Central memory CD8-positive, alpha-beta T cell (primary cell): ENCODE data around the gene ERBB4.

Source experiments
- ATAC-seq: fragments of 150-1000 bp; cut with Tn5 transposase; replicated peaks from 2 replicates; pipeline ENCODE4 v1.10.0; 2022; ENCODE audit warnings: mild to moderate bottlenecking, moderate FRiP score, moderate number of reproducible peaks; ENCODE audit not compliant: poor library complexity, severe bottlenecking; ENCODE audit errors: extremely low read depth
- DNase-seq, 2 donors: peaks; one replicate each; pipeline ENCODE4 v3.0.0; 2021; ENCODE audit warnings: low spot score in 2 of 2
- H3K27ac Mint-ChIP-seq: one replicate; pipeline ENCODE4 v1.8.0; 2022; ENCODE audit warnings: low read depth, mild to moderate bottlenecking, moderate library complexity, mixed read lengths
- H3K27me3 Mint-ChIP-seq: one replicate; pipeline ENCODE4 v1.8.0; 2022; ENCODE audit warnings: mixed read lengths
- H3K36me3 Mint-ChIP-seq: one replicate; pipeline ENCODE4 v1.8.0; 2022; ENCODE audit warnings: mild to moderate bottlenecking, moderate library complexity, mixed read lengths; ENCODE audit not compliant: insufficient read depth
- H3K4me1 Mint-ChIP-seq: one replicate; pipeline ENCODE4 v1.8.0; 2022; ENCODE audit warnings: mixed read lengths
- H3K4me3 Mint-ChIP-seq: one replicate; pipeline ENCODE4 v1.8.0; 2022; ENCODE audit warnings: mild to moderate bottlenecking, moderate library complexity, mixed read lengths
- H3K9me3 Mint-ChIP-seq: one replicate; pipeline ENCODE4 v1.8.0; 2022; ENCODE audit warnings: mixed read lengths

ERBB4 gene

GRCh38 chr2:212337036-212337435 lies 201.6 kb downstream of the ERBB4 start:
- no peak for DNase-seq
- no peaks in the 10 kb centered on the region for H3K36me3 Mint-ChIP-seq
- H3K4me3 Mint-ChIP-seq: no peak overlapping the region
- no peaks in the 10 kb centered on the region for H3K27me3 Mint-ChIP-seq
- H3K9me3 Mint-ChIP-seq: peaks cover 4% of the 10 kb centered on the region
- H3K27ac Mint-ChIP-seq: no peak overlapping the region
- no peak for ATAC-seq
- H3K4me1 Mint-ChIP-seq: no peaks in the 10 kb centered on the region

DNA sequence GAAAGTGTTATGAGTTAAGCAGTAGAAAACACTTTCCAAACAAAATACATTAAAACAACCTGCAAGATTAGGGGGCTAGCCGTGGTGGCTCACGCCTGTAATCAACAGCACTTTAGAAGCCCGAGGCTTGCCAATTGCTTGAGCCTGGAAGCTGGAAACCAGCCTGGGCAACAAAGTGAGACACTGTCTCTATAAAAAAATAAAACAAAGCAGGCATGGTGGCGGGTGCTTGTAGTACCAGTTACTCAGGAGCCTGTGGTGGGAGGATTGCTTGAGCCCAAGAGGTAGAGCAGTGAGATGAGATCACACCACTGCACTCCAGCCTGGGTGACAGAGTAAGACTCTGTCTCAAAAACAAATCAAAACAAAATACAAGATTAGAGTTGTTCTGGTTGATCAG lies 208.3 kb downstream of the ERBB4 start:
- Mint-ChIP-seq H3K4me3 (no peak overlapping the region), H3K36me3 (no peaks in the 10 kb centered on the region), H3K27me3 (no peaks in the 10 kb centered on the region), H3K9me3 (peaks cover 11% of the 10 kb centered on the region), H3K27ac (no peak overlapping the region), H3K4me1 (no peaks in the 10 kb centered on the region)
- ATAC-seq (no peak), DNase-seq (no peak)

- H3K27me3 Mint-ChIP-seq: no peaks in the 10 kb centered on the region
These were observed 209.7 kb downstream of the ERBB4 start for GRCh38 chr2:212328712-212329496.

DNA sequence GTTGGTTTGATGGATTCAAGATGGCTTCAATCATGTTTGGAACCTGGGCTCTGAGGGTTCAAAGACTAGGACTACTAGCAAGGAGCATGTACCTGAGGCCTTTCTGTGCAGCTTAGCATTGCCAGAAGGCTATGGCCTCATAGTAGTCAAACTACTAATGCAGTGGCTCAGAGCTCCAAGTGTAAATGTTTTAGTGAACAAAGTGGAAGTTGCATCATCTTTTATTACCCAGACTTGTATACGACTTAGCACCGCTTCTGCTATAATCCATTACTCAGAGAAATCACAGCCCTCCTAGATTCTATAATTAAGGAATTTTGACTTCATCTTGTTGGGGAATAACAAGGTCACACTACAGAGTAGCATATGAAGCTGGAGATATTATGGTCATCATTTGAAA lies 210.5 kb downstream of the ERBB4 start:
- no peaks in the 10 kb centered on the region for H3K36me3 Mint-ChIP-seq
- DNase-seq (no peak), ATAC-seq (no peak)
- H3K9me3 Mint-ChIP-seq: peaks cover 11% of the 10 kb centered on the region
- H3K27me3 Mint-ChIP-seq: no peaks in the 10 kb centered on the region
- H3K4me3 Mint-ChIP-seq: no peak overlapping the region
- no peak overlapping the region for H3K27ac Mint-ChIP-seq
- H3K4me1 Mint-ChIP-seq: no peaks in the 10 kb centered on the region

More at GRCh38 chr2:212328712-212329496, 209.7 kb downstream of the ERBB4 start:
- ATAC-seq (no peak), DNase-seq (no peak)
- Mint-ChIP-seq H3K27ac (no peak overlapping the region), H3K4me3 (no peak overlapping the region), H3K4me1 (no peaks in the 10 kb centered on the region), H3K36me3 (no peaks in the 10 kb centered on the region), H3K9me3 (peaks cover 11% of the 10 kb centered on the region)

DNA sequence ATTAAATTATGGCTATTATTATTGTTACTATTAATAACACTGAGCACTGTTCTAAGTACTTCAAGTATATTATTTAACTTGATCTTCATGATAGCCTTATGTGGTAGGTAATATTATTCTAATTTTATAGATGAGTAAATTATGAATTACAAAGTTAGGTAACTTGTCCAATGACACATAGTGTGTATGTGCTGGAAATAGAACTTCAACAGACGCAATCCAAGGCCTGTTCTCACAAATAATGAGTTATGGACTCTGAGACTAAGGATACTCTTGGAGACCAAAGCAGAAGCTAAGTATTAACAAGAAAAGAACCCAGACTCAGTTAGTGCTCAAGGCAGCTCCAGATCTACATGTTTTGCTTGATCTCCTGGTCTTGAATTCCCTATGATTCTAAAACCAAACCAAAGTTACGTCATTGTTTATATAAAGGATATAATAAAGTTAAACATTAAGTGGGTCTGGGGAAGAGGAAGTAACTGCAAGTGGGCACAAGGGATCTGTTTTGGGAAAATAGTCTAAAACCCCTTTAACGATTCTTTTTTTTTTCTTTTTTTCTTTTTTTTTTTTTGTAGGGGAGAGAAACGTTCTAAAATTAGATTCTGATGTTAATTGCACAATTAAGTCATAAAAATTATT lies 211.3 kb downstream of the ERBB4 start:
- H3K27ac Mint-ChIP-seq: no peak overlapping the region
- ATAC-seq (no peak), DNase-seq (no peak)
- H3K27me3 Mint-ChIP-seq: no peaks in the 10 kb centered on the region
- H3K4me1 Mint-ChIP-seq: no peaks in the 10 kb centered on the region
- H3K36me3 Mint-ChIP-seq: no peaks in the 10 kb centered on the region
- peaks cover 10% of the 10 kb centered on the region for H3K9me3 Mint-ChIP-seq
- H3K4me3 Mint-ChIP-seq: no peak overlapping the region

DNA sequence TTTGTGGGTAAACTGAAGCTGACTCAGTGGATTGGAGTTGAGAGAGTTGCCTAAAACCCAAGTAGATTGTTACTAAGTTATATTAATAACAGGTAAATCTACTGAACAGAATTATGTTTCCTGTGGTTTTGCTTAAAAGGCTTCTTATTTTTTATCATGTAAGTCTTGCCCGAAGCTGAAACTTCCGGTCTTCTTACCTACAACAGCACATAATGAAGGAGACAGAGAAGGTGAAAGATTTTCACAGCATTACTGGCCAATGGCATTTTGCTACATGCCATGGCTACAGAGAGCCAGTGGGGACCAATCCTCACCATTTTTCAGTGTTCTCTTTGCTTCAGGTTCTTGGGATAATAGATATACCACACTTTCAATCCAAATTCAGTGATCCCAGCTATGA lies 220.0 kb downstream of the ERBB4 start:
- no peaks in the 10 kb centered on the region for H3K4me1 Mint-ChIP-seq
- no peak overlapping the region for H3K4me3 Mint-ChIP-seq
- H3K27me3 Mint-ChIP-seq: no peaks in the 10 kb centered on the region
- no peaks in the 10 kb centered on the region for H3K36me3 Mint-ChIP-seq
- ATAC-seq (no peak), DNase-seq (no peak)
- no peaks in the 10 kb centered on the region for H3K9me3 Mint-ChIP-seq
- H3K27ac Mint-ChIP-seq: no peak overlapping the region

DNA sequence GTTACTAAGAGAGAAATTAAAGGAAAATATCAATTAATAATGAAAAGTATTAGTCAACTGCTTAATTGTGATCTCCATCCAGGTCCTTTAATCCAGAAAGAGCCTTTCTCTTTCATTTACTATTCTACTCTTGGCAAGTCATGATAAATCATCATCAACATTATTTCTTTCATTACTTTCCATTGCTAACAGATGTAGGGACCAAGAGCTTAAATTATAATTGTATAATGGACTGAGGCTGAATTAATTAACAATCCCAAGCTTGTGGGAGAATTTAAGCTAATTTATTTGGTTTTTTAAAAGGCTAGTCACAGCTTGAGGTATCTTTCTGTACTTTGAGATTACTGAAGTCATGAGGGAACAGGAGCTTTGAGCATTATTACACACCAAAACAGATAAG lies 223.9 kb downstream of the ERBB4 start:
- Mint-ChIP-seq H3K4me1 (no peaks in the 10 kb centered on the region), H3K4me3 (no peak overlapping the region), H3K36me3 (no peaks in the 10 kb centered on the region), H3K9me3 (no peaks in the 10 kb centered on the region), H3K27me3 (no peaks in the 10 kb centered on the region), H3K27ac (no peak overlapping the region)
- no peak for ATAC-seq
- no peak for DNase-seq

DNA sequence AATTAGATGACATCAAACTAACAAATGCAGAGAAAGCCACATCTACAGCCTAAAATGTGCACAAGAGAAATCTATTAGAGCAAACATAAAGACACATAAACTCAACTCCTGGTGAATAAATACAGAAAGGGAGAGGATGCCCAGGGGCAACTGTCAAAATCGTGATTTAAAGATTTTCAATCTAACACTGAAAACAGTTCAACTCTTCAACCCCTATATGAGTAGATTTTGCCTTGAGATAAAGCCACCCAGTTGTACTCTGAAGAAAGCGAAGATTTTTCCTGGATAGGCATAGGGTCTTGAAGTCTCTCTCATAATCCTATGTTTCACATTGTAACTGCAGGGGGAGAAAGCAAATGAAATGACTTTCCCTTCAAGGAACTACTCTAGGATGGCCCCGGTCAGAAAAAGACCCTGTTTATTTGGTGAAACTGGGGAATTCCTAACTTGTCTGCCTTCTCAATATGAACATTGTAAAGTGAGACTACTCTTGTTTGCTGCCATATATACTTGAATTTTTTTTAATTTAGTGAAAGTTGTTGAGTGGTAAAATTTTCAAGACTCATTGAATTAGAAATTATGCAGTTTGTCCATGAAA lies 226.7 kb downstream of the ERBB4 start:
- DNase-seq: no peak
- Mint-ChIP-seq H3K4me3 (no peak overlapping the region), H3K27ac (no peak overlapping the region), H3K27me3 (no peaks in the 10 kb centered on the region), H3K9me3 (no peaks in the 10 kb centered on the region), H3K4me1 (no peaks in the 10 kb centered on the region), H3K36me3 (no peaks in the 10 kb centered on the region)
- ATAC-seq: no peak

GRCh38 chr2:212299943-212300342 lies 238.7 kb downstream of the ERBB4 start:
- Mint-ChIP-seq H3K36me3 (no peaks in the 10 kb centered on the region), H3K9me3 (no peaks in the 10 kb centered on the region), H3K27me3 (no peaks in the 10 kb centered on the region), H3K4me1 (no peaks in the 10 kb centered on the region), H3K4me3 (no peak overlapping the region), H3K27ac (no peak overlapping the region)
- DNase-seq (no peak), ATAC-seq (no peak)

DNA sequence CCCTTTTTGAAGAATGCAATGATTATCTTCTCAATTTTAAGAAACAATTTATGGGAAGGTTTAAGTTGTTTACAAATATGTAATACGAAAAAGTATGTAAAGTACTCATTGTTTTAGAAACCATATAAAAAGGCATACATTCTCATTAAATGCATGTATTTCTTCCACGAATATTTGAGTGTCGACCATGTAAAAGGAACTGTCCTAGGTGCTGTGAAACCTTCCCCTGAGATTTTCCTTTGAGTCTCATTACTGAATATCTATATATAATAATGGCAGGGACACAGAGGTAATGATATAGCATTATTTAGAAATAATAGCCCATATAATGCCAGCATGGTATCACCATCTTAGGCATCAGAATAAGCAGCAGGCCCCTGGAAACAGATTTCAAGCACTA lies 239.3 kb downstream of the ERBB4 start:
- H3K27ac Mint-ChIP-seq: no peak overlapping the region
- no peaks in the 10 kb centered on the region for H3K36me3 Mint-ChIP-seq
- ATAC-seq (no peak), DNase-seq (no peak)
- no peak overlapping the region for H3K4me3 Mint-ChIP-seq
- H3K9me3 Mint-ChIP-seq: no peaks in the 10 kb centered on the region
- H3K4me1 Mint-ChIP-seq: no peaks in the 10 kb centered on the region
- H3K27me3 Mint-ChIP-seq: no peaks in the 10 kb centered on the region

DNA sequence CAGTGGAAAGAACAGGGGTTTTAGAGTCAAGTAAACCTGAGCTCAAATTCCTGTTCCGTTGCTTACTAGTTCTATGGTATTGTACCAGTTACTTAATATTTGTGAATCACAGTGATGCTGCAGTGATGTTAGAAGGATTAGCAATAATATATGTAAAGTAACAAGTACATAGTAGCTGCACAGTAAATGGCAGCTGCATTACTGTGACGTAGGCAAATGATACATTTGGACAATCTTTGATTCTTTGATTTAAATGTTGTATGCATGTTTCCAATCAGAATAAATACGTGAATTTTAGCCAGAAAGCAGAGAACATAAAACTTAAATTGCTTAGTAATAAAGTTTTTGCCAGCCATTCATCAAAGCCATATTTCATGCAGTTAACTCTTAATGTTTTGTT lies 243.0 kb downstream of the ERBB4 start:
- ATAC-seq: no peak

DNA sequence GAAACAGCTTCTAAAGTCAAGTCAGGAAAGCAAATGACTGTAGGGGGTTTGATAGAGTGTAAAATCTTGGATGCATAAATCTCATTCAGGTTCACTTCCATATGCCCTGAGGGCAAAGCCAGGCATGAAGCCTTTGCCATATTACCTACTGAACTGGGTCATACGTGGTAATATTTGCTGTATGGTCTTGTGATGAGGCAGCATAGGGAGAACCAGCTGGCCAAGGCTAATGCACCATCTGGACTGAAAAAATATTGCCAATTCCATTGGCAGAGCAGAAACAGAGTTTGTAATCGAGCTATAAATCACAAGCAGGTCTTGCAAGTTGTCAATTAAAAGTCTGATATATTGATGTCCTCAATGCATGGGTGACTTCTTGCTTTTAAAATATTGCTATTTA lies 243.8 kb downstream of the ERBB4 start:
- no peaks in the 10 kb centered on the region for H3K36me3 Mint-ChIP-seq
- DNase-seq (no peak), ATAC-seq (no peak)
- H3K9me3 Mint-ChIP-seq: no peaks in the 10 kb centered on the region
- H3K27me3 Mint-ChIP-seq: no peaks in the 10 kb centered on the region
- H3K27ac Mint-ChIP-seq: no peak overlapping the region
- no peaks in the 10 kb centered on the region for H3K4me1 Mint-ChIP-seq
- no peak overlapping the region for H3K4me3 Mint-ChIP-seq

More for the DNA sequence above, 243.0 kb downstream of the ERBB4 start:
- no peak for DNase-seq
- H3K4me1 Mint-ChIP-seq: no peaks in the 10 kb centered on the region
- H3K9me3 Mint-ChIP-seq: no peaks in the 10 kb centered on the region
- no peak overlapping the region for H3K27ac Mint-ChIP-seq
- H3K36me3 Mint-ChIP-seq: no peaks in the 10 kb centered on the region
- no peak overlapping the region for H3K4me3 Mint-ChIP-seq
- H3K27me3 Mint-ChIP-seq: no peaks in the 10 kb centered on the region

DNA sequence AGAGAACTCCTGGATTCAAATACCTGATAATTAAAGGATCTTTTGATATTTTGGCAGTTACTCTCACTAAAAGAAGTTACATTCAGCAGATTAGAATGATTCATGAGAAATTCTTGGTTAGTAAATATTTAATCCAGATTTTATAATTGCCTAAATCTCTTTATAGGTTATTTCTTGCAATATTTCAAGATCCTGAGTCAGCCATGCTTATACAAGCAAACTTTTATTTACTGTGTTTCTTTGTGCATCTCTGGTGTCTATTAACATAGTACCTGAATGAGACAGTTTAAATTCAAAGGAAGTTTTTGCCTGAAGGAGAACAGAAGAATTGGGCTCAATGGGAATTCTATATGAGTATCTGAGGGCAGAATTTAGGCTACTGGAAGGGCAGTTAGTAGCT lies 249.3 kb downstream of the ERBB4 start:
- Mint-ChIP-seq H3K27me3 (no peaks in the 10 kb centered on the region), H3K27ac (no peak overlapping the region), H3K4me1 (no peaks in the 10 kb centered on the region), H3K4me3 (no peak overlapping the region), H3K9me3 (peaks cover 8% of the 10 kb centered on the region), H3K36me3 (no peaks in the 10 kb centered on the region)
- ATAC-seq (no peak), DNase-seq (no peak)
